H4 (cell line): ENCODE results near the gene STIMATE. TPM values are rescaled to one million over a fixed set of nuclear protein-coding genes. Genes with fewer than 3 reads are reported as not detected.

Experiments used
- DNase-seq: peaks from one replicate; pipeline ENCODE4 v3.0.0-alpha.2; 2015; ENCODE audit warnings: low spot score
- total RNA-seq: library from RNA; depleted of rRNA; stranded (reverse); fragments of >200 nt; shearing (Covaris generic); gene quantifications from 2 replicates; pipeline ENCODE4 v1.2.3, GENCODE V29; 2014

The STIMATE gene
- total RNA-seq, 1 experiment from 2014 or later = 5.0 TPM

GRCh38 chr3:52817860-52818259, 79.5 kb downstream of the STIMATE start:
- DNase-seq = no peak

GRCh38 chr3:52817221-52817620, 80.1 kb downstream of the STIMATE start:
- DNase-seq = no peak

- no peak for DNase-seq
Observed at GRCh38 chr3:52816654-52817053, 80.7 kb downstream of the STIMATE start.

GRCh38 chr3:52816199-52816598, 81.1 kb downstream of the STIMATE start:
- DNase-seq = no peak

- DNase-seq = no peak
Observed at GRCh38 chr3:52813810-52814209, 83.5 kb downstream of the STIMATE start.

- no peak for DNase-seq
Observed at GRCh38 chr3:52811452-52812011, 85.8 kb downstream of the STIMATE start.

GRCh38 chr3:52810923-52811322, 86.4 kb downstream of the STIMATE start:
- DNase-seq = no peak

- no peak for DNase-seq
Observed at GRCh38 chr3:52809662-52810377, 87.5 kb downstream of the STIMATE start.

GRCh38 chr3:52809149-52809548, 88.2 kb downstream of the STIMATE start:
- no peak for DNase-seq

- no peak for DNase-seq
Observed at GRCh38 chr3:52805270-52806039, 91.9 kb downstream of the STIMATE start.

GRCh38 chr3:52801839-52802238, 95.5 kb downstream of the STIMATE start:
- no peak for DNase-seq

GRCh38 chr3:52800079-52800478, 97.3 kb downstream of the STIMATE start:
- no peak for DNase-seq

- peak; percentile 17 for DNase-seq
Observed at GRCh38 chr3:52798978-52799476, 98.3 kb downstream of the STIMATE start.

GRCh38 chr3:52798376-52798977, 98.9 kb downstream of the STIMATE start:
- DNase-seq = no peak

GRCh38 chr3:52796411-52796810, 100.9 kb downstream of the STIMATE start:
- no peak for DNase-seq

- no peak for DNase-seq
Observed at GRCh38 chr3:52795298-52795900, 101.9 kb downstream of the STIMATE start.

GRCh38 chr3:52794612-52795099, 102.7 kb downstream of the STIMATE start, which contains the start of gene ITIH3:
Gene ITIH3 (plus strand): TSS chr3:52794796. CDS start chr3:52794804, 8 bp downstream.
- DNase-seq = no peak

GRCh38 chr3:52793702-52794611, 103.4 kb downstream of the STIMATE start:
- DNase-seq = no peak

GRCh38 chr3:52792961-52793695, 104.2 kb downstream of the STIMATE start:
- DNase-seq = no peak

- DNase-seq = no peak
Observed at GRCh38 chr3:52792413-52792812, 104.9 kb downstream of the STIMATE start.
